ENCODE results near the gene AK9.
"Not testable (repeated sequence)": the region's sequence is repeated elsewhere in the genome, so short reads cannot be mapped to it uniquely, and the experiment has no call there.

AK9 gene

GRCh38 chr6:109690737-109691621, at the start of gene AK9, which contains the start of gene FIG4:
Gene AK9 (minus strand): TSS chr6:109691202. CDS start chr6:109675745, 15,457 bp downstream.
Gene FIG4 (plus strand): TSS chr6:109691296. CDS start chr6:109691436, 140 bp downstream.
- DNase-seq, result peak; percentile 93

DNA sequence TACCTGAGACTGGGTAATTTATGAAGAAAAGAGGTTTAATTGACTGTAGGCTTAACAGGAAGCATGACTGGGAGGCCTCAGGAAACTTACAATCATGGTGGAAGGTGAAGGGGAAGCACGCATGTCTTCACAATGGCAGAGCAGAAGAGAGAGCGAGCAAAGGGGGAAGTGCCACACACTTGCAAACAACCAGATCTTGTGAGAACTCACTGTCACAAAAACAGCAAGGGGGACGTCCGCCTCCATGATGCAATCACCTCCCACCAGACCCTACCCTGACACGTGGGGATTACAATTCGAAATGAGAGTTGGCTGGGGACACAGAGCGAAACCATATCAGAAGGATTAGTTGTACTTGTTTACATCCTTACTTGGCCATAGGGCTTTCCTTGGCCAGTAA, 49.8 kb upstream of the AK9 start:
- DNase-seq, result no peak

GRCh38 chr6:109739686-109740085, 48.7 kb upstream of the AK9 start:
- DNase-seq, result no peak

- DNase-seq, result no peak
Measured at GRCh38 chr6:109738667-109739066, 47.7 kb upstream of the AK9 start.

- DNase-seq, result no peak
Measured at GRCh38 chr6:109738255-109738654, 47.3 kb upstream of the AK9 start.

DNA sequence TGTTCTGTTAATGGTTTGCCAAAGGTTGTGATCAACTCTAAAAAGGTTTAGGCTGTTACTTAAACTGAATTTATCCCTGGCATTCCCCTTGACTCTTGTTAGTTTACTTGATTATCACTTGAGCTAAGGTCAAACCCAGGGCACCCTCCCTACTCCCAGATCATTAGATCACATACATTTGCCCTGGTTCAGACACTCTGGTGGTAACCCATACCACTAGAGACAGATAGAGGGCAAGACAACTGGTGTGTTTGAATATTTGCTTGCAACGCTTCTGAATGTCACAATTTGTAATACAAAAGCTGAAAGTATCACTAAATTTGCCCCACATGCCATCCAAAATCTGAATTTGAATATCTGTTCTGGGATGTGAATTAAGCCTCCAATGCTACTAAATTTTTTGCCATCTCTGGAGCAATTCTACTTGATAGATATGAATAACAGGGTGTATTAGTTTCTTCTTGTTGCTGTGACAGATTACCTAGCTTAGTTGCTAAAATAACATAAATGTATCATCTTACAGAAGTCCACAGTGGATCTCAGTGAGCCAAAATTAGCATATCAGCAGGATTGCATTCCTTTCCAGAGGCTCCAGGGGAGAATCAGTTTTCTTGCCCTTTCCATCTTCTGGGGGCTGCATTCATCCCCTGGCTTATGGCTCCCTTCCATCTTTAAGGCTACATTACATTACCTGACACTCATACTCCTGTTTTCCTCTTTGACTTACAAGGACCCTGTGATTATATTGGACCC, 45.4 kb upstream of the AK9 start:
- DNase-seq, result no peak

DNA sequence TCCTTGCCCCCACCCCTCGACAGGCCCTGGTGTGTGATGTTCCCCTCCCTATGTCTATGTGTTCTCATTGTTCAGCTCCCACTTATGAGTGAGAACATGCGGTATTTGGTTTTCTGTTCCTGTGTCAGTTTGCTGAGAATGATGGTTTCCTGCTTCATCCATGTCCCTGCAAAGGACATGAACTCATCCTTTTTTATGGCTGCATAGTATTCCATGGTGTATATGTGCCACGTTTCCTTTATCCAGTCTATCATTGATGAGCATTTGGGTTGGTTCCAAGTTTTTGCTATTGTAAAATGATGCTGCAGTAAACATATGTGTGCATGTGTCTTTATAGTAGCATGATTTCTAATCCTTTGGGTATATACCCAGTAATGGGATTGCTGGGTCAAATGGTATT, 34.2 kb upstream of the AK9 start:
- not testable (repeated sequence) for DNase-seq

GRCh38 chr6:109722564-109723254, 31.7 kb upstream of the AK9 start:
- no peak for DNase-seq

- no peak for DNase-seq
Measured at GRCh38 chr6:109722011-109722410, 31.0 kb upstream of the AK9 start.

DNA sequence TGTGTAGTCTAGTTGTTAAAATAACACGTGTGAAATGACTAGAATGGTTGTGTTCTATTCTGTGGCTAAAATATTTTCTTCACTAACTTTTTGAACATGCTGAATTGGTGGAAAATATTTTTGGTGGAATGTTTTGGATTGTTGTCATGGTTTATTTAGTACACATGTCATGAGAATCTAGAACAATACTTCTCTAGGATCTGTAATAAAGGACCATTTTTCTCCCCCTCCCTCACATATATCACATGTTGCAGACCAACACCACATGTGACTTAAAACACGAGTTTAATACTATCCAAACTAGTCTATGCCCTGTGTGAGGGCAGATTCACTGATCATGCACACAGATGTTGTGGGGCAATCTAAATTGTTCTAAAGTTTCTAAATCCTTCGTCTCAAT, 29.3 kb upstream of the AK9 start:
- DNase-seq, result no peak

GRCh38 chr6:109718991-109719390, 28.0 kb upstream of the AK9 start:
- no peak for DNase-seq

DNA sequence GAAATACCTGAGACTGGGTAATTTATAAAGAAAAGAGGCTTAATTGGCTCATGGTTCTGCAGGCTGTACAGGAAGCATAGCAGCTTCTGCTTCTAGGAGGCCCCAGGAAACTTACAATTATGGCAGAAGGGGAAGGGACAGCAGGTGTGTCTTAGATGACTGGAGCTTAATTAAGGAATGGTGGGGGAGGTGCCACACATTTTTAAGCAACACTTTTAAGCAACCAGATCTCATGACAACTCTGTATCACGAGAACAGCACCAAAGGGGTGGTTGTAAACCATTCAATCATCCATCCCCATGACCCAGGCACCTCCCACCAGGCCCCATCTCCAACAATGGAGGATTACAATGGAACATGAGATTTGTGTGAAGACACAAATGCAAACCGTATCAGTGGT, 27.0 kb upstream of the AK9 start:
- DNase-seq, result no peak

DNA sequence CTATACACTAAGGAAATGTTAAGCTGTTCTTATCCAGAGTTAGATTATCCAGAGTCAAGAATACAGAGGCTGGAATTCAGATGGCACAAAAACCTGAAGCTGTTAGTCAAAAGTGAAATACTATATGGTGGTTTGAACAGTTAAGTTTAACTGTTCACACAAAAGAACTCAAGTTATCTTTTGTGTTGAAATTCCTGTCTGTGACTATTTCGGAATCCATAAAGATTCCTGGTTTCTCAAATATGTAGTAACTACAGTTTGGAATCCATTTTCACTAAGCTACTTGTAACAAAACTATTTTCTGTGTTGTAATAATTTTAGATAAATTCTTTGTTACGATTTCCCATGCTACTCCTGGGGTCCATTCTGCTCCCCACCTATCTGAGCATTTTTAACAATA, 24.6 kb upstream of the AK9 start:
- no peak for DNase-seq

- DNase-seq, result no peak
Measured at GRCh38 chr6:109714611-109715010, 23.6 kb upstream of the AK9 start.

GRCh38 chr6:109714166-109714565, 23.2 kb upstream of the AK9 start:
- DNase-seq, result no peak

- DNase-seq, result no peak
Measured at GRCh38 chr6:109713097-109713496, 22.1 kb upstream of the AK9 start.

DNA sequence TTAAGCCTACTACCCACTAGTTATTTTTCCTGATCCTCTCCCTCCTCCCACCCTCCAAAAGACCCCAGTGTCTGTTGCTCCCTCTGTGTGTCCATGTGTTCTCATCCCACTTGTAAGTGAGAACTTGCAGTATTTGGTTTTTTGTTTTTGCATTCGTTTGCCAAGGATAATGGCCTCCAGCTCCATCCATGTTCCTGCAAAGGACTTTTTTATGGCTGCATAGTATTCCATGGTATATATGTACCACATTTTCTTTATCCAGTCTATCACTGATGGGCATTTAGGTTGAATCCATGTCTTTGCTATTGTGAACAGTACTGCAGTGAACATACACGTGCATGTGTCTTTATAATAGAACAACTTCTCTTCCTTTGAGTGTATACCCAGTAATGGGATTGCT, 17.1 kb upstream of the AK9 start:
- DNase-seq, result not testable (repeated sequence)

GRCh38 chr6:109706513-109706912, 15.5 kb upstream of the AK9 start:
- no peak for DNase-seq

DNA sequence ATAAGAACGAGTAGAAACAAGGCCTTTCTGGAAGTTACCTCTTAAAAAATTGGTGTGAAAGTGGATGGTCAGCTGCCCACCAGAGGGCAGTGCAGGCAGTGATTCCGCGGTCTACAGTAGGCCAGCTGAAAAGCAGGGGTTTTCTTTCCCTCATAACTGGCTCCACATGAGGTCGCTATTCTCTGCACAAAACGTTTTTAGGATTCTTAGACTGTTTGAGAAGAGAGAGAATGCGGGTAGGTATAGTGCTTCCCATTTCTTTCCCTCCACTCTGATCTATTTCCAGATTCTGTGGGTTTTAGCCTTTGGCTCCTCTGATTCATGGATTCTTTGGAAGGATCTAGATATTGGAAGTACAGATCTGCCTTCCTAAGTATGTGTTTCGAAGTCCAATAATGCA, 14.3 kb upstream of the AK9 start:
- DNase-seq, result peak; percentile 74

- DNase-seq, result no peak
Measured at GRCh38 chr6:109702791-109703190, 11.8 kb upstream of the AK9 start.

- DNase-seq, result no peak
Measured at GRCh38 chr6:109701774-109702173, 10.8 kb upstream of the AK9 start.

DNA sequence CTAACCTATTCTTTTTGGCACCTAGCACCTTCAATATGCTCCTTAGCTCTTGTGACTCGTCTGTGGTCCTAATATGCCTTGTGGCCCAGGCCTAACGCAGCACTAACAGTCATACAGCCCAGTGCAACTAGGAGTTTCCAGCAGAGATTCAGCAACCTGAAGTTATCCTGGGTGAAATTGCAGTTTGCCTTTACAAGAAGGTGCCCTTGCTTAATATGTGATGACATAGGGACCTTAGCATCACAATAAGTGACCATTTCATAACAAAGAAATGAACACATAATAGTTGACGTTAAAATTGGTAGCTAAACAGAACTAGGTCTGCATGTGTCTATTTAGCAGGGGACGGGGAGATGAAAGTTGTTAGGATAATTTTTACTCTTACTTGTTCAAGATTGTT, 10.2 kb upstream of the AK9 start:
- DNase-seq, result no peak

- no peak for DNase-seq
Measured at GRCh38 chr6:109696355-109696754, 5.4 kb upstream of the AK9 start.

DNA sequence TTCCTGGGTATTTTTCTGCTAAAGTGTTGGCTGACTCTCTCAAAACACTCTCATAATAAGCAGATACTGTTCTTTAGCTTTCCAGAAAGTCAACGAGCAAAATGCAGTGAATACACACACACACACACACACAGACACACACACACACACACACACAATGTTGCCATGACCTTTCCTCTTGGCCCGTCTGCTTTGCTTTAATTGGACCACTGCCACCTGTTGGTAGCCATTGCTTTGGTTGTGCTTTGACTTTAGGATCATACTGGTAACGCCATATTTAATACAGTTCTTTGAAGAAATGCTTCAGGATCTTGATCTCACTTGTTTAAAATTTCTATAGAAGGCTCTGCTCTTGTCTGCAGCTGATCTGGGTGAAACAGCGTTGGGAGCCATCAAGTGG, 4.5 kb upstream of the AK9 start:
- no peak for DNase-seq

Measured in activated naive CD4-positive, alpha-beta T cell treated with Interleukin-2 at 50 U/mL for 16 hours (primary cell).